SK-N-SH treated with all-trans-retinoic acid at 6 μM for 48 hours (cell line): ENCODE measurements around the gene TMC5.

ENCODE experiments used
- ARNTL ChIP-seq: fragments of 450-650 bp; formaldehyde crosslinking; IDR thresholded peaks from 2 replicates; pipeline ENCODE4 v1.5.0; 2020; ENCODE audit warnings: low read depth, mild to moderate bottlenecking, moderate library complexity, borderline replicate concordance
- ZFP30 ChIP-seq: fragments of 450-650 bp; formaldehyde crosslinking; IDR thresholded peaks from 2 replicates; pipeline ENCODE4 v1.5.0; 2022; ENCODE audit warnings: mild to moderate bottlenecking, moderate library complexity

DNA sequence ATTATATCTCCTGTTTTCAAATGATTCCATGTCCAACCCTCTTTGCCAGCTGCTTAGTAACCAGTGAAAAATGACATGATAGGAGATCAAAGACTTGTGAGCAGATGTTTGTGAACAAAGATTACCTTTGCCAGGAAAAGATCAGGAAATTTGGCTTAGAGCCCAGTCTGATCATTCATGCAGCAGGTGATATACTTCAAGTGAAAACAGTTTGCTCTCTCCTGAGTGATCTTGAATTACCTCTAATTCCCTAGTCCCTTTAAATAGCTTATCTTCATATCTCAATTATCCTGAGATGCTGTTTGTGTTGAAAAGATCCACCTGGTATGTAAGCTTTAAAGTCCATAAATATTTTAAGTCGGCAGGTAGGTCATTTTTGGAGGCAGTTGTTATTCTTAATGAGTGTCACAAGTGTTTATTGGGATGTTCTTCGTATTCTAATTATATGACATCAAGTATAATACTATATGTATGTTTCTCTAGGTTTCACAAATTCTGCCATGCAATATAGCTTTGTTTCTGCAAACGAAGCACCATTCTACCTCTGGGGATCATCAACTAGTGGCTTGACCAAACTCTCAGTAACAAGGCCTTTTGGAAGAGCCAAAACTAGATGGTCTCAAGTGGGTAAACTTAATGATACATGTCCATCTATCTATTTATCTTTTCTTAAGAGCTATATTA, 124.6 kb downstream of the TMC5 start:
- no peak for TF ChIP-seq ZFP30
- TF ChIP-seq ARNTL (CRISPR knock-in tag) = no peak
